ENCODE data around the gene SPESP1.

SPESP1 gene

GRCh38 chr15:68897016-68897415 lies 33.3 kb upstream of the SPESP1 start:
- TF ChIP-seq, protein P1, sequence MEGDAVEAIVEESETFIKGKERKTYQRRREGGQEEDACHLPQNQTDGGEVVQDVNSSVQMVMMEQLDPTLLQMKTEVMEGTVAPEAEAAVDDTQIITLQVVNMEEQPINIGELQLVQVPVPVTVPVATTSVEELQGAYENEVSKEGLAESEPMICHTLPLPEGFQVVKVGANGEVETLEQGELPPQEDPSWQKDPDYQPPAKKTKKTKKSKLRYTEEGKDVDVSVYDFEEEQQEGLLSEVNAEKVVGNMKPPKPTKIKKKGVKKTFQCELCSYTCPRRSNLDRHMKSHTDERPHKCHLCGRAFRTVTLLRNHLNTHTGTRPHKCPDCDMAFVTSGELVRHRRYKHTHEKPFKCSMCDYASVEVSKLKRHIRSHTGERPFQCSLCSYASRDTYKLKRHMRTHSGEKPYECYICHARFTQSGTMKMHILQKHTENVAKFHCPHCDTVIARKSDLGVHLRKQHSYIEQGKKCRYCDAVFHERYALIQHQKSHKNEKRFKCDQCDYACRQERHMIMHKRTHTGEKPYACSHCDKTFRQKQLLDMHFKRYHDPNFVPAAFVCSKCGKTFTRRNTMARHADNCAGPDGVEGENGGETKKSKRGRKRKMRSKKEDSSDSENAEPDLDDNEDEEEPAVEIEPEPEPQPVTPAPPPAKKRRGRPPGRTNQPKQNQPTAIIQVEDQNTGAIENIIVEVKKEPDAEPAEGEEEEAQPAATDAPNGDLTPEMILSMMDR (IDR thresholded peaks at IDR 0.05; ENCODE audit: low read depth, low read length, missing control alignments), result no peak
- no peak overlapping the region for H3K4me3 ChIP-seq (ENCODE audit: low read depth, low read length)
- DNase-seq (ENCODE audit: low read depth), result no peak

DNA sequence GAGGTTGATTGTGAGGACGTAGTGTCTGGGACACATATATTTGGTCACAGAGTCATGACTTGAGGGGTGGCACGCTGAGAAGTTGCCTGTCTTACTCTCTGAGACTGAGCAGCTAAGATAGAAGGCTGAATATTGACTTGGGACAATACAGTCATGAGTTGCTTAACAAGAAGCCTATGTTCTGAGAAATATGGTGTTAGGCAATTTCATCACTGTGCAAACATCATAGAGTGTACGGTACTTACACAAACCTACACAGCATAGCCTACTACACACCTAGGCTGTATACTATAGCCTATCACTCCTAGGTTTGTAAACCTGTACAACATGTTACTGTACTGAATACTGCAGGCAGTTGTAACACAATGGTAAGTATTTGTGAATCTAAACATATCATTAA lies 30.3 kb upstream of the SPESP1 start:
- TF ChIP-seq, protein P1 (IDR thresholded peaks at IDR 0.05; ENCODE audit: low read depth, low read length, missing control alignments), result no peak
- DNase-seq (ENCODE audit: low read depth), result no peak
- H3K4me3 ChIP-seq (ENCODE audit: low read depth, low read length), result no peak overlapping the region

GRCh38 chr15:68907396-68907923 lies 22.9 kb upstream of the SPESP1 start:
- TF ChIP-seq, protein P1 (IDR thresholded peaks at IDR 0.05; ENCODE audit: low read depth, low read length, missing control alignments), result no peak
- no peak for DNase-seq (ENCODE audit: low read depth)
- H3K4me3 ChIP-seq (ENCODE audit: low read depth, low read length), result no peak overlapping the region

DNA sequence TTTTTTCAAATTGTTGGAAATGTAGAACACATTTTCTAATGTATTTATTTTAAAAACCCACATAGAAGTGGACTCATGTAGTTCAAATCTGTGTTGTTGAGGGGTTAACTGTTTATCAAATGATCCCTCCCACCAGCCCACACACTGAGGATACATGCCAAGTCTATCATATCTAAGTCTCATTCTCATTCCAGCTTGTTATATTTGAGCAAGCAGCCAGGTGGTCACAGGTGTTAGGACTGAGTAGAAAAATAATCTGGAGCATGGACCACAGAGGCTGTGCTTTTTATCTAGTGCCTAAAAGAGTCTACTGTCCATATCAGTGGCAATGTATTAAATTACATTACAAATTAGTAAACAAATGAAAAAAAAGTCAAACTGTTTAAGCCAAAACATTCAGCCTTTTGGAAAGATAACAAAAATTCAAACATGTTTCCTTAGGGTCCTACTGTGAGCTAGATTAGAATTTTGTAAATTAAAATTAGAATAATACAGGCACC lies 20.7 kb upstream of the SPESP1 start:
- DNase-seq (ENCODE audit: low read depth), result no peak
- TF ChIP-seq, protein P1 (IDR thresholded peaks at IDR 0.05; ENCODE audit: low read depth, low read length, missing control alignments), result no peak
- H3K4me3 ChIP-seq (ENCODE audit: low read depth, low read length), result no peak overlapping the region

GRCh38 chr15:68910341-68910740 lies 20.0 kb upstream of the SPESP1 start:
- no peak overlapping the region for H3K4me3 ChIP-seq (ENCODE audit: low read depth, low read length)
- no peak for DNase-seq (ENCODE audit: low read depth)
- TF ChIP-seq, protein P1 (IDR thresholded peaks at IDR 0.05; ENCODE audit: low read depth, low read length, missing control alignments), result no peak

DNA sequence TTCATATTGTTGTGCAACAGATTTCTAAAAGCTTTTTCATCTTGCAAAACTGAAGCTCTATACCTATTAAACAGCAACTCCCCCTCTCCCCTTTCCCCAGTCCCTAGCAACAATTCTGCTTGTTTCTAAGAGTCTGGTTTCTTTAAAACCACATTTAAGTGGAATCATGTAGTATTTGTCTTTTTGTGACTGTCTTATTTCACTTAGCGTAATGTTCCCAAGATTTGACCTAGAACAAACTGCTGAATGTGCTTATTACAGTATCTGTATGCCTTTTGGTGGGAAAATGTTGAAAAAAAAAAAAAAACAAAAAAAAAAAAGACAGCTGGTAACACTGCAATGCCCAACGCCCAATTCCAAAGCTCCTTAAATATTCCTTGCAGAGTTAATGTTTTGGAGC lies 19.5 kb upstream of the SPESP1 start:
- no peak overlapping the region for H3K4me3 ChIP-seq (ENCODE audit: low read depth, low read length)
- DNase-seq (ENCODE audit: low read depth), result no peak
- TF ChIP-seq, protein P1 (IDR thresholded peaks at IDR 0.05; ENCODE audit: low read depth, low read length, missing control alignments), result no peak

- no peak for DNase-seq (ENCODE audit: low read depth)
- TF ChIP-seq, protein P1 (IDR thresholded peaks at IDR 0.05; ENCODE audit: low read depth, low read length, missing control alignments), result no peak
- no peak overlapping the region for H3K4me3 ChIP-seq (ENCODE audit: low read depth, low read length)
These were observed 8.4 kb upstream of the SPESP1 start for GRCh38 chr15:68921926-68922325.
